Measurements from ENCODE around the gene CAMK2G. TPM values are rescaled to one million over a fixed set of nuclear protein-coding genes. Genes with fewer than 3 reads are reported as not detected.

CAMK2G gene
- 10 to 100 TPM; 12.7 to 14.5 TPM for total RNA-seq

GRCh38 chr10:73874267-73875138 lies at the start of gene CAMK2G:
Gene CAMK2G (minus strand): TSS chr10:73874555. CDS start chr10:73874461, 94 bp downstream.

GRCh38 chr10:73910764-73911552 lies 36.6 kb upstream of the CAMK2G start, which contains the start of gene PLAU:
Gene PLAU (plus strand): TSS chr10:73911132. CDS start chr10:73911556, 424 bp downstream.

GRCh38 chr10:73785211-73785720 lies 89.1 kb downstream of the CAMK2G start, which contains the start of gene ZSWIM8:
Gene ZSWIM8 (plus strand): TSS chr10:73785606. CDS start chr10:73785879, 273 bp downstream.

GRCh38 chr10:73781879-73782748 lies 92.2 kb downstream of the CAMK2G start, which contains the start of gene CHCHD1:
Gene CHCHD1 (plus strand): TSS chr10:73782048. CDS start chr10:73782076, 28 bp downstream.

Small RNA genes lying within 50 kb of the gene (small RNA-seq; reads per million reads assigned to genes)
- gene AC022400.9 (0 reads per million in 2 donors), gene ZSWIM8-AS1 (0 reads per million in 2 donors)

Other genes with a start within 250 kb of the CAMK2G start
- not detected for gene MYOZ1, start 233.1 kb downstream of the CAMK2G start, total RNA-seq
- gene SYNPO2L, start 218.5 kb downstream of the CAMK2G start, total RNA-seq, result not detected
- gene AGAP5, start 176.4 kb downstream of the CAMK2G start, total RNA-seq, result 1 to 10 TPM; 1.0 to 2.0 TPM
- gene SEC24C, start 130.2 kb downstream of the CAMK2G start, total RNA-seq, result 10 to 100 TPM; 46.6 to 49.6 TPM
- gene CHCHD1, start 92.5 kb downstream of the CAMK2G start, total RNA-seq, result 10 to 100 TPM; 16.2 to 24.3 TPM
- 10 to 100 TPM; 59.6 to 77.4 TPM for gene ZSWIM8, start 88.9 kb downstream of the CAMK2G start, total RNA-seq
- gene NDST2, start 63.0 kb downstream of the CAMK2G start, total RNA-seq, result 1 to 10 TPM; 5.7 to 7.6 TPM
- gene PLAU, start 36.6 kb upstream of the CAMK2G start, total RNA-seq, result under 1 TPM; 0.33 to 0.69 TPM
- 10 to 100 TPM; 61.6 to 74.6 TPM for gene VCL, start 123.6 kb upstream of the CAMK2G start, total RNA-seq

All from melanocyte of skin (primary cell).